Skeletal muscle satellite cell (primary cell): ENCODE data around the gene DMKN.
A peak's percentile ranks its signal among the peaks of the same experiment; 100 is the strongest.

Experiments used
- H3K27me3 ChIP-seq: 2 replicates; pipeline ENCODE4 v1.7.0; 2013; ENCODE audit warnings: low read length; ENCODE audit not compliant: control insufficient read depth, insufficient read depth
- H3K36me3 ChIP-seq: 2 replicates; pipeline ENCODE4 v1.7.0; 2013; ENCODE audit warnings: mild to moderate bottlenecking, control low read depth, low read length; ENCODE audit not compliant: insufficient read depth
- H3K4me1 ChIP-seq: 2 replicates; pipeline ENCODE4 v1.7.0; 2013; ENCODE audit warnings: low read length; ENCODE audit not compliant: control insufficient read depth, insufficient read depth
- H3K4me2 ChIP-seq: 2 replicates; pipeline ENCODE4 v1.7.0; 2013; ENCODE audit warnings: mild to moderate bottlenecking, low read length
- H3K4me3 ChIP-seq: 2 replicates; pipeline ENCODE4 v1.7.0; 2013; ENCODE audit warnings: low read length
- H3K9ac ChIP-seq: 2 replicates; pipeline ENCODE4 v1.7.0; 2013; ENCODE audit warnings: mild to moderate bottlenecking, low read depth, low read length, moderate library complexity
- H3K9me3 ChIP-seq: replicated peaks from 2 replicates; pipeline ENCODE4 v1.7.0; 2013; ENCODE audit warnings: mild to moderate bottlenecking, control low read depth, low read length

Gene DMKN

GRCh38 chr19:35516310-35516709 is 2.9 kb upstream of the DMKN start:
- Histone ChIP-seq H3K4me1 (peaks cover 33% of the 10 kb centered on the region), H3K4me2 (no peak overlapping the region), H3K27me3 (peaks cover 24% of the 10 kb centered on the region), H3K9ac (no peak overlapping the region), H3K36me3 (no peaks in the 10 kb centered on the region), H3K4me3 (no peak overlapping the region), H3K9me3 (no peaks in the 10 kb centered on the region)

DNA sequence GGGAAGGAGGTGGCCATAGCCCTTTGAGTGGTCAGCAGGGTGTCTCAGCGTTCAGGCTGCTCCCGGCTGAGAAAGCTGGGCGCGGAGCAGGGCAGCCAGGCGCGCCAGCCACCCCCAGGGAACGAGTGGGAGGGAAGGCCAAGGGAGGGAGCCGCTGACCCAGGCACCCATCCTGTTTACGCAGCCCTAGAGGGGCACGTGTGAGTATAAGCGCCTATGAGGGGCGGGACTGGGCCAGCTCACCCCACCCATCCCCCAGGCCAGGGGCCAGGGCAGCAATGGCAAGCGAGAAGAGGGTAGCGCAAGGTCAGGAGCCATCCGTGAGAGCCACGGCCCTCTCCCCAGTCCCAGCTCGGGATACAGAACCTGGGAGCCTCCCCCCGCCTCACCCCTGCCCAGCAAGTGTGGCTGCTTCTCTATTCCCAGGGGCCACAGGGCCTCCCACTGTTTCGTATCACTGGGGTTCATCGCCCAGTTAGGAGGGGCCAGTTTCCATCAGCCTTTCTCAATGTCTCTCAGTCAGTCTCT is 897 bp upstream of the DMKN start:
- Histone ChIP-seq H3K4me2 (peak overlapping the region; percentile 47), H3K4me1 (peaks cover 42% of the 10 kb centered on the region), H3K4me3 (no peak overlapping the region), H3K9ac (peak overlapping the region; percentile 11), H3K9me3 (no peaks in the 10 kb centered on the region), H3K36me3 (no peaks in the 10 kb centered on the region), H3K27me3 (peaks cover 43% of the 10 kb centered on the region)

DNA sequence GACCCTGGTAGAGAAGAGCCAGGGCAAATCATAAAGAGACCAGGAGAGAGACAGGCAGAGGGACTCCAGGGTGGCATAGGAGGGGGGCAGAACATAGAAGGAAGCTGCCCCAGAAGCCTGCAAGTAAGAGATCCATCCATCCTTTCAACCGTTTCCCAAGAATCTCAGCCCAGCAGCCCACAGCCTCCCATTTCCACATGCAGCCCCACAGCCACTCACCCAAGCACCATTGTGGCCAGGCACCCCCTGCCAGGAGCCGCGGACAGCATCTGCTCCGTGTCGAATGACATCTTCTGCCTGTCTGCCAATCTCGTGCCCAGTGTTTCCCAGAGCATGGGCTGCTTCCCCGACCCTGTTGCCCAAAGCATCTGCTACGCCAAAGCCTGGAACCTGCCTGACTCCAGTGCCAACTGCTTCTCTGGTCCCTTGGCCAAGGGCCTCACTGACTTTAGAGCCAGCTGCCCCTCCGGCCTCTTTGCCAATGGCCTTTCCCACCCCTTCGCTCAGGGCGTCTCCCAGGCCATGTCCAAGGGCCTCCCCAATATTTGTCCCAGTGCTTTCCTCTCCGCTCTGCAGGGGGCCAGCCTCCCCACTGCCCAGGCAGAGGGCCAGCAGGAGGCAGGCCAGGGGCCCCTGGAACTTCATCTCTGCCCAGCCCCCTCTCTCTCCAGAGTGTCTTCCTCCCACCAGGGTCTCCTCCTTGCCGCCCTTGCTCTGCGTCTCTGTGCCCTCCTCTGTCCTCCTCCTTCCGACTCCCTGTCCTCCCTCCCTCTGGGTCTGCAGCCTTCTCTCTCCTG is 420 bp downstream of the DMKN start:
- Histone ChIP-seq H3K27me3 (peaks cover 57% of the 10 kb centered on the region), H3K4me1 (peaks cover 30% of the 10 kb centered on the region), H3K9ac (no peak overlapping the region), H3K36me3 (no peaks in the 10 kb centered on the region), H3K4me3 (no peak overlapping the region), H3K4me2 (no peak overlapping the region), H3K9me3 (no peaks in the 10 kb centered on the region)

GRCh38 chr19:35511337-35511736 is 2.1 kb downstream of the DMKN start:
- Histone ChIP-seq H3K4me1 (peaks cover 28% of the 10 kb centered on the region), H3K27me3 (peaks cover 70% of the 10 kb centered on the region), H3K36me3 (no peaks in the 10 kb centered on the region), H3K9ac (no peak overlapping the region), H3K9me3 (no peaks in the 10 kb centered on the region), H3K4me3 (no peak overlapping the region), H3K4me2 (no peak overlapping the region)

DNA sequence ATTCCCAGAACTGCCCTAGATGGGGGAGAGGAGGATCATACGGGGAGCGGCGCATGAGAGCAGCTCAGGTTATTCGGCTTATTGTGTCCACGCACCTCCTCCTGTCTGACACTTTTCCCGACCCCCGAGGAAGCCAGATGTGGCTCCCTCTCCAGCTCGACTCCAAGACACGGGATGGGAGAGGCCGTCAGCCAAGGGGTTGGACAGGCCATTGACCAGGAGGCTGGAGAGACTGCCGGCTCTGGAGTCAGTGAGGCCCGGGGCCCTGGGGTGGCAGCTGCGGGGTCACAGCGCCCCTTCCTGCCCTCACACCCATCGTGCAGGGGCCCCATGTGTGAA is 2.9 kb downstream of the DMKN start:
- peak overlapping the region; percentile 83 for H3K4me2 ChIP-seq
- no peaks in the 10 kb centered on the region for H3K9me3 ChIP-seq
- H3K4me1 ChIP-seq = peaks cover 28% of the 10 kb centered on the region
- no peaks in the 10 kb centered on the region for H3K36me3 ChIP-seq
- H3K27me3 ChIP-seq = peaks cover 78% of the 10 kb centered on the region
- H3K4me3 ChIP-seq = peak overlapping the region; percentile 60
- no peak overlapping the region for H3K9ac ChIP-seq

DNA sequence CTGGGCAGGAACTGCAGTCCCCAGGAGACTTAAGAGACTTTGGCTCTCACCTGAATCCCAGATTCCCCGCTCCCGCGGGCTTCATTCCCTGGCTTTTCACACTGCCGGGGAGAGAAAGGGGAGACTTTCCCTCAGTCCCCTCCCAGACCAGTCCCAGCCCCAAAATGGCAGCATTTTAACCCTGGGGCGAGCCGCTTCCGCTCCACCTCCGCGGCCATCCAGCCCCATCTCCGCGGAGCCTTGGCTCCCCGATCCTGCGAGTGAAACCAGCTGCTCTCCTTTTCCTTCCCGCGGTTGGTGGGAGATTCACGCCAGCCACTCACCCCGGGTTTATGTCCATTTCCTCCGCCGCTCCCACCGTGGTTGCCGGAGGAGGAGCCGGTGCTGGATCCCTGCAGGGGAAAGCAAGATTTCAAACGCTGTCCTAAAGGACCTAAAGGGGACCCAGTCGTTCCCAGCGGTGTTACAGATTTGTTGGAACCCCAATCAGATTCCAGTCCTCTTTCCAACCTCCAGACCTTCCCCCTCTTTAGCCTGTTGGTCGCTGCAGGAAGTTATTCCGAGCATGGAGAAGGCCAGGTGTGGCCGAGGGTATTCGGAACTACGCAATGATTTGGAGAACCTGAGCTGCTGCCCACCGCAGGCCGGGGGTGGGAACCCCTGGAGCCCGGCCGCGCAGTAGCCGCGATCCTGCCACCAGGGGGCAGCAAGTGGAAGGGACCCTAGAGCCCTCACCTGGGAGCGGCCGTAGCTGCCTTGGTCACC is 3.4 kb downstream of the DMKN start:
- Histone ChIP-seq H3K4me3 (peak overlapping the region; percentile 60), H3K9ac (peak overlapping the region; percentile 20), H3K4me1 (peaks cover 28% of the 10 kb centered on the region), H3K36me3 (no peaks in the 10 kb centered on the region), H3K9me3 (no peaks in the 10 kb centered on the region), H3K4me2 (peak overlapping the region; percentile 83), H3K27me3 (peaks cover 83% of the 10 kb centered on the region)

- Histone ChIP-seq H3K27me3 (peaks cover 81% of the 10 kb centered on the region), H3K9me3 (no peaks in the 10 kb centered on the region), H3K9ac (no peak overlapping the region), H3K4me3 (no peak overlapping the region), H3K4me1 (peaks cover 23% of the 10 kb centered on the region), H3K4me2 (no peak overlapping the region), H3K36me3 (no peaks in the 10 kb centered on the region)
These were observed 4.3 kb downstream of the DMKN start for GRCh38 chr19:35509018-35509652.

- no peaks in the 10 kb centered on the region for H3K9me3 ChIP-seq
- no peak overlapping the region for H3K9ac ChIP-seq
- H3K36me3 ChIP-seq = no peaks in the 10 kb centered on the region
- peaks cover 83% of the 10 kb centered on the region for H3K27me3 ChIP-seq
- H3K4me1 ChIP-seq = peaks cover 13% of the 10 kb centered on the region
- H3K4me3 ChIP-seq = no peak overlapping the region
- no peak overlapping the region for H3K4me2 ChIP-seq
These were observed 5.3 kb downstream of the DMKN start for GRCh38 chr19:35508129-35508528.

DNA sequence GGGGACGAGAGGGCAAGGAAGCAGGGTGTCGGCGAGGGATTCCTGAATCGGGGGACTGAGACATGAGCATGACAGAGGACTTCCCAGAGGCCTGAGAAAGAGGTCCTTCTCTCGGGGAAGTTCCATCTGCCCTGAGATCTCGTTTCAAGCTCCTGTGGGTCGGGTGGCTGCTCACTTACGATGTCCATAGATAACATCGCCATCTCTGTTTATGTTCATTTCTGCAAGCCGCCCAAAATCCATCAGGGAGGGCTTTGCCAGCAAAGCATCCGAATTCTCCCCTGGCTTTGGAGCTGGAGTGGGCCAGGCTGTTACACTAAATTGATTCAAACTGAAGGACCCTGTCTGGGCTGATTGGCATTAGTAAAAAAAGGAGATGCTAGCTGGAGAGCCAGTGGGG is 5.9 kb downstream of the DMKN start:
- H3K4me3 ChIP-seq = no peak overlapping the region
- no peak overlapping the region for H3K4me2 ChIP-seq
- H3K27me3 ChIP-seq = peaks cover 83% of the 10 kb centered on the region
- no peaks in the 10 kb centered on the region for H3K9me3 ChIP-seq
- no peaks in the 10 kb centered on the region for H3K36me3 ChIP-seq
- no peak overlapping the region for H3K9ac ChIP-seq
- H3K4me1 ChIP-seq = peaks cover 11% of the 10 kb centered on the region

DNA sequence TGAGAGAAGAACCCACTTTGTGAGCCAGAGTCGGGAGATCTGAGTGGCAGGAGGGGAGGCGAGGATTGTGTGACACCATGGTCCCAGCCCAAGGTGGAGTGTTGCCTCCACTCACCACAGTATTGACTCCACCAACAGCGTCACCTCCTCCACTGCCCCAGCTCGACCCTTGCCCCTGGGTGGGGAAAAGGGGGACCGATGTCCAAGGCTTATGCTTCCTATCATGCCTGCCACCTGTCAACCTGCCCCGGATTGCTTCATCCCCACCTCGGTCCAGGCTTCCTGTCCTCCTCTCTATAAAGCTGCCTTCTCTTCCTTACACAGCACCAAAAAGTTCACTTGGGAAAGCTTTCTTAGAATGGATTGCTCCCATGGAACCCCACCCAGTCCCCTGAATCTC is 7.4 kb downstream of the DMKN start:
- Histone ChIP-seq H3K4me2 (no peak overlapping the region), H3K9me3 (no peaks in the 10 kb centered on the region), H3K9ac (no peak overlapping the region), H3K4me3 (no peak overlapping the region), H3K36me3 (no peaks in the 10 kb centered on the region), H3K4me1 (peaks cover 11% of the 10 kb centered on the region), H3K27me3 (peaks cover 79% of the 10 kb centered on the region)

GRCh38 chr19:35502751-35503150 is 10.7 kb downstream of the DMKN start:
- Histone ChIP-seq H3K4me2 (no peak overlapping the region), H3K36me3 (no peaks in the 10 kb centered on the region), H3K27me3 (peaks cover 70% of the 10 kb centered on the region), H3K9me3 (no peaks in the 10 kb centered on the region), H3K4me3 (no peak overlapping the region), H3K9ac (no peak overlapping the region), H3K4me1 (no peaks in the 10 kb centered on the region)
